ENCODE results near the gene IL31RA. TPM values are rescaled to one million over a fixed set of nuclear protein-coding genes. Genes with fewer than 3 reads are reported as not detected.

The IL31RA gene
- total RNA-seq, 2 experiments from 2014 or later: not detected

DNA sequence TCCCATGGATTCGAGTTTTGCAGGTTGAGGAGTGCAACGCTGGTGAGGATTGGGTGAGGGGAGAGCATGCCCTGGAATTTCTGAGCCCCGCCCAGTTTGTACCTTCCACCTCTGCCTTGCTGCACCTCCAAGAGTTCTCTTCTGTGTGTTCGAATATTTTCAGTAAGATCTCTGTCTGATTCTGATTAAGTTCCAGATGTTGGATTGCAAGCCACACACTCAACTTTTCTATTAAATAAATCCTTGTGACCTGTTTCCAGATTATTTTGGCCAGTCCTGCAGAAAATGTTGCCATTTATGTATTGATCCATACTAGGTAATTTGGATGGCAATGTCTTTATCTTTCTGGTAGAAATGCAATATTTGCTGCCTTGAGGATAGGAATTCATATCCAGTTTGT is 54.1 kb downstream of the IL31RA start:
- H3K4me1 ChIP-seq (ENCODE audit: insufficient read depth, low read length, poor library complexity, severe bottlenecking): no peaks in the 10 kb centered on the region
- H3K9me2 ChIP-seq (ENCODE audit: insufficient read depth, low read length): no peaks in the 10 kb centered on the region
- H3K9me3 ChIP-seq (ENCODE audit: low read length): no peaks in the 10 kb centered on the region
- H3K36me3 ChIP-seq (ENCODE audit: insufficient read depth, low read length): no peaks in the 10 kb centered on the region
- intact Hi-C loops (cut with micrococcal nuclease; ENCODE audit: unreplicated experiment): no loop called here
- DNase-seq (ENCODE audit: low spot score): no peak
- no peak overlapping the region for H3K4me2 ChIP-seq (ENCODE audit: low read length)
- H3K4me3 ChIP-seq (ENCODE audit: low read depth, low read length, poor library complexity, severe bottlenecking): no peak overlapping the region
- no peak overlapping the region for H2AFZ ChIP-seq (ENCODE audit: low read length)
- POLR2A ChIA-PET: interaction anchor here (0.6 to 1.0 kb wide), 2 partner anchors 16 to 249 kb away, joined by 3 to 5 read pairs; no protein-coding TSS in a partner anchor
- CTCF ChIA-PET (ENCODE audit: unreplicated experiment): no interaction called here
- TF ChIP-seq, protein P1, sequence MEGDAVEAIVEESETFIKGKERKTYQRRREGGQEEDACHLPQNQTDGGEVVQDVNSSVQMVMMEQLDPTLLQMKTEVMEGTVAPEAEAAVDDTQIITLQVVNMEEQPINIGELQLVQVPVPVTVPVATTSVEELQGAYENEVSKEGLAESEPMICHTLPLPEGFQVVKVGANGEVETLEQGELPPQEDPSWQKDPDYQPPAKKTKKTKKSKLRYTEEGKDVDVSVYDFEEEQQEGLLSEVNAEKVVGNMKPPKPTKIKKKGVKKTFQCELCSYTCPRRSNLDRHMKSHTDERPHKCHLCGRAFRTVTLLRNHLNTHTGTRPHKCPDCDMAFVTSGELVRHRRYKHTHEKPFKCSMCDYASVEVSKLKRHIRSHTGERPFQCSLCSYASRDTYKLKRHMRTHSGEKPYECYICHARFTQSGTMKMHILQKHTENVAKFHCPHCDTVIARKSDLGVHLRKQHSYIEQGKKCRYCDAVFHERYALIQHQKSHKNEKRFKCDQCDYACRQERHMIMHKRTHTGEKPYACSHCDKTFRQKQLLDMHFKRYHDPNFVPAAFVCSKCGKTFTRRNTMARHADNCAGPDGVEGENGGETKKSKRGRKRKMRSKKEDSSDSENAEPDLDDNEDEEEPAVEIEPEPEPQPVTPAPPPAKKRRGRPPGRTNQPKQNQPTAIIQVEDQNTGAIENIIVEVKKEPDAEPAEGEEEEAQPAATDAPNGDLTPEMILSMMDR (conservative IDR thresholded peaks at IDR 0.05; ENCODE audit: low read length): no peak
- TF ChIP-seq EZH2phosphoT487 (IDR thresholded peaks at IDR 0.05; ENCODE audit: borderline replicate concordance, low read depth, low read length): no peak
- H4K20me1 ChIP-seq (ENCODE audit: insufficient read depth, low read length): no peaks in the 10 kb centered on the region
- H3K79me2 ChIP-seq (ENCODE audit: insufficient read depth, low read depth, low read length): no peaks in the 10 kb centered on the region
- no TSS peak for BruUV-seq (replicated peaks)
- H3K27ac ChIP-seq (ENCODE audit: low read depth, low read length, poor library complexity, severe bottlenecking): no peak overlapping the region

DNA sequence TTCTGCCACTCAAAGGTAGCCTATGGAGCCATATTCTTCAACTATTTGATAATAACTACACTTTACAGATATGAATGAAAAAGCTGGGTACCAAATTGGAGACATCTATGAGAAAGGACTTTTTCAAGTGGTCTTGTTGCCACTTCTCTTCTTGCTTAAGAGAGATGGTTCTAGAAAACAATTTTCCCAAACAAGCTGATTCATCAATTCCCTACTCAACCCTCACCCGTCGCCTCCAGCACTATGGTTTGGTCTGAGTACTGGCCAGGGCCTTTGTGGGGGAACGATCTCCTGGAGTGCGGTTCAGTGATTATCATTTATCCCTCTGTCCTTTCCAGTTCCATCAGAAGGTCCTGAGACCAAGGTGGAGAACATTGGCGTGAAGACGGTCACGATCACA is 56.8 kb downstream of the IL31RA start:
- no TSS peak for BruUV-seq (replicated peaks)
- CTCF ChIA-PET (ENCODE audit: unreplicated experiment): no interaction called here

DNA sequence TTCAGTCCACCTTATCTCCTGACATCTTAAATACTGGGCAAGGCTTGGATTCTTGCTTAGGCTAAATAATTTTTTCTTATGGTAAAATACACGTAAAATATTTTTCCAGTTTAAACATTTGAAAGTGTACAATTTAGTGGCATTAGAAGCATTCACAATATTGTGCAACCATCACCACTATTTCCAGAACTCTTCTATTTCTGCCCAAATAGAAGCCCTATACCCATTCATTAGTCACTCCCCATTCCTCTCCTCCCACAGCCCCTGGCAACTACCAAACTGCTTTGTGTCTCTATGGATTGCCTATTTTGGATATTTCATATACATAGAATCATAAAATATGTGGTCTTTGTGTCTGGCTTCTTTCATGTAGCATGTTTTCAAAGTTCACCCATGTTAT is 57.6 kb downstream of the IL31RA start:
- no TSS peak for BruUV-seq (replicated peaks)
- no peak for TF ChIP-seq EZH2phosphoT487 (IDR thresholded peaks at IDR 0.05; ENCODE audit: borderline replicate concordance, low read depth, low read length)
- TF ChIP-seq, protein P1 (conservative IDR thresholded peaks at IDR 0.05; ENCODE audit: low read length): no peak
- Histone ChIP-seq H3K4me3 (ENCODE audit: low read depth, low read length, poor library complexity, severe bottlenecking) (no peak overlapping the region), H3K4me1 (ENCODE audit: insufficient read depth, low read length, poor library complexity, severe bottlenecking) (no peaks in the 10 kb centered on the region), H3K4me2 (ENCODE audit: low read length) (no peak overlapping the region), H3K36me3 (ENCODE audit: insufficient read depth, low read length) (no peaks in the 10 kb centered on the region), H4K20me1 (ENCODE audit: insufficient read depth, low read length) (no peaks in the 10 kb centered on the region), H3K27ac (ENCODE audit: low read depth, low read length, poor library complexity, severe bottlenecking) (no peak overlapping the region), H2AFZ (ENCODE audit: low read length) (no peak overlapping the region), H3K9me3 (ENCODE audit: low read length) (no peaks in the 10 kb centered on the region), H3K9me2 (ENCODE audit: insufficient read depth, low read length) (no peaks in the 10 kb centered on the region), H3K79me2 (ENCODE audit: insufficient read depth, low read depth, low read length) (no peaks in the 10 kb centered on the region)
- CTCF ChIA-PET (ENCODE audit: unreplicated experiment): no interaction called here
- POLR2A ChIA-PET: no interaction called here
- no peak for DNase-seq (ENCODE audit: low spot score)
- intact Hi-C loops (cut with micrococcal nuclease; ENCODE audit: unreplicated experiment): no loop called here

More for the DNA sequence above, 56.8 kb downstream of the IL31RA start:
- H3K9me2 ChIP-seq (ENCODE audit: insufficient read depth, low read length): no peaks in the 10 kb centered on the region
- H3K36me3 ChIP-seq (ENCODE audit: insufficient read depth, low read length): no peaks in the 10 kb centered on the region
- POLR2A ChIA-PET: interaction anchor here (0.7 kb wide), 1 partner anchor 1204 kb away, joined by 3 read pairs; no protein-coding TSS in a partner anchor
- no peaks in the 10 kb centered on the region for H4K20me1 ChIP-seq (ENCODE audit: insufficient read depth, low read length)
- H3K9me3 ChIP-seq (ENCODE audit: low read length): no peaks in the 10 kb centered on the region
- H2AFZ ChIP-seq (ENCODE audit: low read length): no peak overlapping the region
- no peak for DNase-seq (ENCODE audit: low spot score)
- no peaks in the 10 kb centered on the region for H3K4me1 ChIP-seq (ENCODE audit: insufficient read depth, low read length, poor library complexity, severe bottlenecking)
- no peak for TF ChIP-seq EZH2phosphoT487 (IDR thresholded peaks at IDR 0.05; ENCODE audit: borderline replicate concordance, low read depth, low read length)
- TF ChIP-seq, protein P1 (conservative IDR thresholded peaks at IDR 0.05; ENCODE audit: low read length): no peak
- H3K4me2 ChIP-seq (ENCODE audit: low read length): no peak overlapping the region
- no peaks in the 10 kb centered on the region for H3K79me2 ChIP-seq (ENCODE audit: insufficient read depth, low read depth, low read length)
- intact Hi-C loops (cut with micrococcal nuclease; ENCODE audit: unreplicated experiment): no loop called here
- H3K27ac ChIP-seq (ENCODE audit: low read depth, low read length, poor library complexity, severe bottlenecking): no peak overlapping the region
- no peak overlapping the region for H3K4me3 ChIP-seq (ENCODE audit: low read depth, low read length, poor library complexity, severe bottlenecking)

Measured in OCI-LY7 (cell line).